SH-SY5Y (cell line): ENCODE results near the gene SHISA7.

Experiments used
- GATA2 ChIP-seq: IDR thresholded peaks from 2 replicates; pipeline ENCODE4 v1.6.1; 2011; ENCODE audit warnings: mild to moderate bottlenecking, low read depth, low read length
- GATA3 ChIP-seq: IDR thresholded peaks from 2 replicates; pipeline ENCODE4 v1.6.1; 2011; ENCODE audit warnings: low read depth, mild to moderate bottlenecking, low read length, moderate library complexity

DNA sequence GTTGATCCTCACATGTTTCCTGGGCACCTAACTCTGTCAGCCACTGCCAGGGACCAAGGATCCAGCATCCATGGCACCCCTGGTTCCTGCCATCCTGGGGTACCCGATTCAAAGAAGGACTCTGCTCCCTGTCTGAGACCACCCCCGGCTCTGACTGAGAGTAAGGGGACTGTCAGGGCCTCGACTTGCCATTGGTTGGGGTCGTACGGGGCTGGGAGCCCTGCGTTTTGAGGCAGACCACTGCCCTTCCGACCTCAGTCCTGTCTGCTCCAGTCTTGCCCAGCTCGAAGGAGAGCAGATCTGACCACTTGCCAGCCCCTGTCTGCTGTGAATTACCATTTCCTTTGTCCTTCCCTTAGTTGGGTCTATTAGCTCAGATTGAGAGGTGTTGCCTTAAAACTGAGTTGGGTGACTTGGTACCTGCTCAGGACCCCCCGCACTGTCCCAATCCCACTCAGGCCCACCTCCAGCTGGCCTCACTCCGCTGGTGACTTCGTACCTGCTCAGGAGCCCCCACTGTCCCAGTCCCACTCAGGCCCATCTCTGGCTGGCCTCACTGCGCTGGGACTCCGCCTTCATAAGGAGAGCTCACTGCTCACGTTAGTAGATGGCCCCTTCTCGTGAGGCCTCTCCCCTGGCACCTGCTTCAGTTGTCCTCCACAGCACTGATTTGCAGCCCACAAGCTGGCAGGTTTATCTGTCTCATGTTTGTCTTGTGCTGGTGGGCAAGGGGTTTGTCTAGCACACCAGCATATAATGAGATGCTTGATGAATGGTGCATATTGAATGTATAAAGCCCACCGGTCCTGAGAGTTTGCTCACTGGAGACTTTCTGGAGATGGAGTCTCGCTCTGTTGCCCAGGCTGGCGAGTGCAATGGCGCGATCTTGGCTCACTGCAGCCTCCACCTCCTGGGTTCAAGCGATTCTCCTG is 53.4 kb downstream of the SHISA7 start:
- TF ChIP-seq GATA3 (no peak), GATA2 (no peak)
